ENCODE measurements around the gene ATP8B1.

- TF ChIP-seq CTCF (IDR thresholded peaks at IDR 0.05), result no peak
- TF ChIP-seq FOSL2 (IDR thresholded peaks at IDR 0.05), result no peak
- no peak for TF ChIP-seq FOSL2 (CRISPR knock-in tag; IDR thresholded peaks at IDR 0.05)
- no peak for TF ChIP-seq E2F6 (IDR thresholded peaks at IDR 0.05; ENCODE audit: borderline replicate concordance, low read depth)
Observed at GRCh38 chr18:57691363-57691762, 111.8 kb downstream of the ATP8B1 start.

Data from A549 (cell line).